Measurements from ENCODE around the gene NHLRC2.

The NHLRC2 gene

DNA sequence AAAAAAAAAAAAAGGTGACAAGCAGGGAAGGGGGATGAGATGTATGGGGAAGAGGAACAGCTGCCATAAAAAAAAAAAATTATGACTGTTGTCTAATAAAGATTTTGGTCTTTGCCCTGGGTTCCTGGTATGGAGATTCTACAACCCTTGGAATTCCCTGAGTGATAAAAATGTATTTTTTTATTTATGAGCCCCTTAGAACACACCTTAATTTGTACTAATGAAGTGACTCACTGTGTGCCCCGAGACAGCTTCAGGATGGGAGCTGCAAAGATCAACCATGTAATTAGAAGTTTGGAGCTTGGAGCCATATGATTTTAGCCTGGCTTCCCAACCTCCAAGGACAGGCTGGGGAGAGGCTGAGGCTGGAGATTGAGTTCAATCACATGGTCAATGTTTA lies 69.7 kb downstream of the NHLRC2 start:
- TF ChIP-seq, protein P1, sequence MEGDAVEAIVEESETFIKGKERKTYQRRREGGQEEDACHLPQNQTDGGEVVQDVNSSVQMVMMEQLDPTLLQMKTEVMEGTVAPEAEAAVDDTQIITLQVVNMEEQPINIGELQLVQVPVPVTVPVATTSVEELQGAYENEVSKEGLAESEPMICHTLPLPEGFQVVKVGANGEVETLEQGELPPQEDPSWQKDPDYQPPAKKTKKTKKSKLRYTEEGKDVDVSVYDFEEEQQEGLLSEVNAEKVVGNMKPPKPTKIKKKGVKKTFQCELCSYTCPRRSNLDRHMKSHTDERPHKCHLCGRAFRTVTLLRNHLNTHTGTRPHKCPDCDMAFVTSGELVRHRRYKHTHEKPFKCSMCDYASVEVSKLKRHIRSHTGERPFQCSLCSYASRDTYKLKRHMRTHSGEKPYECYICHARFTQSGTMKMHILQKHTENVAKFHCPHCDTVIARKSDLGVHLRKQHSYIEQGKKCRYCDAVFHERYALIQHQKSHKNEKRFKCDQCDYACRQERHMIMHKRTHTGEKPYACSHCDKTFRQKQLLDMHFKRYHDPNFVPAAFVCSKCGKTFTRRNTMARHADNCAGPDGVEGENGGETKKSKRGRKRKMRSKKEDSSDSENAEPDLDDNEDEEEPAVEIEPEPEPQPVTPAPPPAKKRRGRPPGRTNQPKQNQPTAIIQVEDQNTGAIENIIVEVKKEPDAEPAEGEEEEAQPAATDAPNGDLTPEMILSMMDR (IDR thresholded peaks at IDR 0.05): no peak
- Histone ChIP-seq H3K27ac (no peak overlapping the region), H3K4me3 (no peak overlapping the region)
- DNase-seq (ENCODE audit: low spot score): no peak

DNA sequence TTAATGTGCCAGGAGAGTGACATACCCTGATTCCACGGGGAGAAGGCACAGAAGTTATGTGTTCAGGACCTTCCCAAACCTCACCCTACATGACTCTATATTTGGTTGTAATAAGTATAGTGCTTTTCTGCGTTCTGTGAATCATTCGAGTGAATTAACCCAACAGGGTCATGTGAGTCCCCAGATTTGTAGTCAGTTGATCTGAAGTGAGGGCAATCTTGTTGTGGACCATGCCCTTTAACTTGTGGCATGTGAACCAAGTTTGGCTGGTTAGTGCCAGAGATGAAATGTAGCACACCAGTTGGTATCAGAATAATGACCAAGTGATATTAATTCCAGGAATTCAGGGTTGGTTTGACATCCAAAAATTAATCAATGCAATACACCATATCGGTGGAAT lies 70.2 kb downstream of the NHLRC2 start:
- TF ChIP-seq, protein P1 (IDR thresholded peaks at IDR 0.05): no peak
- Histone ChIP-seq H3K4me3 (no peak overlapping the region), H3K27ac (no peak overlapping the region)
- no peak for DNase-seq (ENCODE audit: low spot score)

DNA sequence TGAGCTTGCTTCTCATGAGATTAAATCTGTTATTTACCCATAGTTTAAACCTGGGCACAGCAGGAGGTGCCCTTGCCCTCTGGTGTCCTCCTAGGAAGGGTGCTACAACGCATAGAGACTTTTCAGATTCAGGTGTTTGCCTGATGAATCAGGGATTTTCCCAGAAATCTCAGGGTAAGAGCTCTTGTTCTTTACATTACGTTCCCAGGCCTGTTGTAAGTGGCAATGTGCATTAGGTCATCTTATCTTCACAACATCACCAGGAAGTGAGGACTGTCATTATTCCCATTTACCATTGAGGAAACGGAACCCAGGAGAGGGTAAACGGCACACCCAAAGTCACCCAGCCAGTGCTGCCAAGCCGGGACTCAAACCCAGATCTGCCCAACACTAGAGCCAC lies 73.0 kb downstream of the NHLRC2 start:
- no peak overlapping the region for H3K4me3 ChIP-seq
- TF ChIP-seq, protein P1 (IDR thresholded peaks at IDR 0.05): no peak
- DNase-seq (ENCODE audit: low spot score): no peak
- H3K27ac ChIP-seq: no peak overlapping the region

DNA sequence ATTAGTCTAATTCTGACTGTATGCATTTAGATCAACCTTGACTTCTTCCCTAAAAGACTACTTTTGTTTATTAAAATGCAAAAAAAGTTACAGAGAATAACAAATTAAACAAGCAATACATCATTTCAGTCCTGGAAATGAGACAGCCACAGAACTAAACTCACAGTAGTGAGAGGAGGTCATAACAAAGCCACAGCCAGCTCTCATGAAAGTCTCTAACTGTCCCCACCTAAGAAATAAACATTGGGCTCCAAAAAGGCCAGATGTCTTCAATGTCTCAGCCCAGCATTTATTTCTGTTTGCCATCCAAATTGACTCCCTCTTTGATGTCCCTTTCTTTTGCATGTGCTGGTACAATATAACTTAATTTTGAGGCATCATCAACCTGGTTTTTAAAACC lies 74.4 kb downstream of the NHLRC2 start:
- TF ChIP-seq, protein P1 (IDR thresholded peaks at IDR 0.05): no peak

DNA sequence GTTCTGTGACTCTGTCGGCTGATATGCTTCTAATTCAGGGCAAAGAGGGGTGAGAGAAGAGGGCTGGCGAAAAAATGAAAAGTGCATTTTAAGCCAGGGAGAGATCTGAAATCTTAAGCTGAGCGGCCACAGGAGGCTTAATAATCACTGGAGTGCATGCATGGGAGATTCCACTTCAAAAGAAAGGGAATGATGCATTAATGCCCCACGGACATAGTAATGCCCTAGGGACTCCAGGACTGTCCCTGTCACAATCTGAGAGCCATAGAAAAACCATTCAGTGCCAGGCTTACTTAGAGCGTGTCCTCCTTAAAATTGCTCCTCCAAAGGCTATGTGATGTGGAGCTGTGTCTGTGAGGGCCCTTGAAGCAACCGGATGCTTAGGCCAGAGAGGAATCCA lies 75.1 kb downstream of the NHLRC2 start:
- TF ChIP-seq, protein P1 (IDR thresholded peaks at IDR 0.05): no peak
- Histone ChIP-seq H3K27ac (no peak overlapping the region), H3K4me3 (no peak overlapping the region)
- no peak for DNase-seq (ENCODE audit: low spot score)

More for the DNA sequence above, 74.4 kb downstream of the NHLRC2 start:
- Histone ChIP-seq H3K4me3 (no peak overlapping the region), H3K27ac (no peak overlapping the region)
- DNase-seq (ENCODE audit: low spot score): no peak

DNA sequence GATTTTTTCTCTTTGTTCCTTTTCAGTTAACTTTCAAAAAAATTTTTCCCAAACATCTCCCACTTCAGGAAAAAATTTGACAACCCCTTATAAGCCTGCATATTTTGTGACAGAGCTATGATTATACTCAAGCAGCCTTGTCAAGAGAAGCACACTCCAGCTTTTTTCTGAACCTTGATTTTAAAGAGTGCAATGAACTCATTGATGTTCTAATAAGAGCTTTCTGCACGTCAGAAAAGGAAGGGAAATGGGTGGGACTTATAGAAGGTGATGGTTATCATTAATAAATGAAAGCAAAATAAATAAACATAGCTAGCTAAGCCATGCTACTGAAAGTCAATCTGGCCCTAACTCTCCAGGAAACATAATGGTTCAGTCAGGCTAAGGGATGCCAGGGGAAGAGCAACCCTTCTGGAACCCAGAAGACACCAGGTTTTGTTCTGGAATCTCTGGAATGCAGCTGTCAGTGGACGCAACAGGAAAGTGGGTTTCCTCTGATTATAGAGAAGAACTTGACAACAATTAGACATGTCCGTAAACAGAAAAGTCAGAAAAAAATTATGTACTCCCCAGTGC lies 76.1 kb downstream of the NHLRC2 start:
- H3K4me3 ChIP-seq: no peak overlapping the region
- H3K27ac ChIP-seq: no peak overlapping the region
- TF ChIP-seq, protein P1 (IDR thresholded peaks at IDR 0.05): no peak
- DNase-seq (ENCODE audit: low spot score): no peak

DNA sequence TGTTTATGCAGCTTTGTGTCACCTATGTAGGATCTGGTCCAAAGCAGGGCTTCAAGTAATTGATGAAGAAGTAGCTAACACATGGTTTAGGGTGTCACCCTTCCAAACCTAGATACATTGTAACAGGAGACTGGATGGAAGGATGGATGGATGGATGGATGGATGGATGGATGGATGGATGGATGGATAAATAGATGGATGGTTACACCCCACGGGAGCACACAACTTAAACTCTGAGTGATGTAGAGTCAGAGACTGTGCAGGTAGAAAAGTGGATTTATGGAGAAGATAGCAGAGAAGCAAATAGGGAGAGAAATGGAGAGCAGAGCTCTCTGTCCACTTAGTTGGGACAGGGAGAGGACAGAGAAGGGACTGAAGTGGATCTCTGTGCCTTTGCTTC lies 78.4 kb downstream of the NHLRC2 start:
- no peak for DNase-seq (ENCODE audit: low spot score)
- TF ChIP-seq, protein P1 (IDR thresholded peaks at IDR 0.05): no peak
- Histone ChIP-seq H3K27ac (no peak overlapping the region), H3K4me3 (no peak overlapping the region)
